AML-193 (cell line): ENCODE results near the gene SLC22A16.
A peak's percentile ranks its signal among the peaks of the same experiment; 100 is the strongest.

ENCODE experiments used
- DNase-seq, 2 experiments: peaks; one replicate each; lab custom pipeline; 2025; lab: John Stamatoyannopoulos, UW

The SLC22A16 gene

DNA sequence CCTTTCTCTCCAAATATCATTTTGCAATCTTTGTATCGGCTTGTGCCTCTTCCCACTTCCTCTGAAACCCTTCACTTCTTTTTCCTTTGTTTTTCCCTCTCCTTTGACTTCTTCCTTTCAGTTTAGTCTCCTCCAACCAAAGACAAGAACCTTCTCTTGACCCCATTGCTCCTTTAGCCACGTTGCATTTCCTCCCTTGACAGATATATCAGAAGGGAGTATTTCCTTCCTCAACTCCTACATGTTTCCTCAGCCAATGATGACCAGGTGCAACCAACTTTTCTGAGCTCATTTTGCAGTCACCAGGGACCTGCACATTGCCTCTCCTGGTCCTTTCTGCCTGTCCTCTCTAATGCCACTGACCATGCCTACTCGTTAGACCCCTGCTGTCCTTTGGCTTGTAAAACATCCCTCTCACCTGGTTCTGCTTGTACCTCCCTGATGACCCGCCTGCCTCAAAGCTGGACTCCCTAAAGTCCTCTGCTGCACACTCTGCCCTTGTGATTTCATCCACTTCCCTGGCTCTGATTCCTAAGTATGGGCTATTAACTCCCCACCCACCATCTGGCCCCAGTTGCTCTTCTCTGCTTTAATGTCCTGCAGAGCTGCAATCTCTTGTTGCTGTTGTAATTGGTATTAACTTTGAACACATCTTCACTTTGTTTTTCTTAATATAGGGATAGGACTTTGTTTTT, 27.4 kb downstream of the SLC22A16 start:
- DNase-seq, result peak; percentile 98 to 99

DNA sequence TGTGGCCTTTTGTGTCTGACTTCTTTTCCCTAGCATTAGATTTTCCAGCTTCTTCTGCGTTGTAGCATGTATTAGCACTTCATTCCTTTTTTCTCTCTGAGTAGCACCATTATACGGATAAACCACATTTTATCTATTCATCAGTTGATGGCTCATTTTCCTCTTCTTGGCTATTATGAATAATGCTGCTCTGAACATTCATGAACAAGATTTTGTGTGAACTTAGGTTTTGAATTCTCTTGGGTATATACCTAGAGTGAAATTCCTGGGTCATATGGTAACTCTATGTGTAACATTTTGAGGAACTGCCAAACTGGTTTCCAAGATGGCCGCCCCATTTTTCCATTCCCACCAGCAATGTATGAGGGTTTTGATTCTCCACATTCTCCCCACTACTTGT, 28.7 kb downstream of the SLC22A16 start:
- no peak for DNase-seq

DNA sequence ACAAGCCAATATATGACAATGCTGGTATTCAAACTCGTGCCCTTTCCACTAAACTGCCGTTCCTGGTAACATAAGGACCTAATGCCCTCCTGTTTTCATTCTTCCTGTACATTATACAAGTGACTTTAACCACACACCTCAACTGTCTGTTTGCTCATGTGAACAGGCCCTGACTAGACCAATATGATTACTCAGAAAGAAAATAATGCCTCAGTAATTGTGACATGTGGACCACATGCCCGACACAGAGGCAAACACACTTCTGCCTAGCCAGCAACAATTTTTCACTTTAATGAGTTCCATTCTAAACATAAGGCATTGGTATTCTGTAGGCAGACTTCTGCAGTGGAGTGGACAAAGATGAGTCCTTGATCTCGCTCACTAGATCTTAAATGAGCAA, 30.0 kb downstream of the SLC22A16 start:
- DNase-seq, result no peak

DNA sequence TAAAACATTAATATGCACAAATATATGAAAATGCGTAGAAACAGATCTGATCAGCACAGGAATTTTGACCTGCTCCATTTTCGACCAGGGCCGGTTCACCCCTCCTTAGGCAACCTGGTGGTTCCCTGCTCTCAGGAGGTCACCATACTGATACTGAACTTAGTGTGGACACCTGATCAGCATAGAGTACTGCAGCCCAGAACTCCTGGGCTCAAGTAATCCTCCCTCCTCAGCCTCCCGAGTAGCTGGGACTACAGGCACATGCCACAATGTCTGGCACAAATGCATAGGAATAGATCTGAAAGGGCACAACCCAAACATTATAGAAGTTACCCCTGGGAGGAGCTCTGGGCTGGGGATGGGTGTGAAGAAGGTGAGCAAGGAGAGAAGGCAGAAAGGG, 36.4 kb downstream of the SLC22A16 start:
- no peak for DNase-seq

DNA sequence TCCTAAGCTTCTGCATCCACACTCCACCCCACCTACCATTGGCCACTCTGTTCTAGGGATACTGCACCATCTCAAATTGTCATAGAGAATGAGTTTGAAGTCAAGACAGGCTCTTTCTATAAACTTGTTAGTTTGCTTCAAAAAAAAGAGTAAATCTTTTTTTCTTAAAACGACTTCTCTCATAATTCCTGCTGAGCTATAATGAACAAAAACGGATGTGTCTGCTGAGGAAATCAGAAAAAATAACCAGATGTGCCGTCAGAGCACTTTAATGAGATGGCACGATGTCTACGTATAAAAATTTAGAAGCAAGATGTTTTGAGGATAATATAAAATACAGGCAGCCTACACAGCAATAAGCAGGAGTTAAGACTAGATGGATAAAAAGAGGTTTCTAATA, 37.1 kb downstream of the SLC22A16 start:
- DNase-seq, result no peak

DNA sequence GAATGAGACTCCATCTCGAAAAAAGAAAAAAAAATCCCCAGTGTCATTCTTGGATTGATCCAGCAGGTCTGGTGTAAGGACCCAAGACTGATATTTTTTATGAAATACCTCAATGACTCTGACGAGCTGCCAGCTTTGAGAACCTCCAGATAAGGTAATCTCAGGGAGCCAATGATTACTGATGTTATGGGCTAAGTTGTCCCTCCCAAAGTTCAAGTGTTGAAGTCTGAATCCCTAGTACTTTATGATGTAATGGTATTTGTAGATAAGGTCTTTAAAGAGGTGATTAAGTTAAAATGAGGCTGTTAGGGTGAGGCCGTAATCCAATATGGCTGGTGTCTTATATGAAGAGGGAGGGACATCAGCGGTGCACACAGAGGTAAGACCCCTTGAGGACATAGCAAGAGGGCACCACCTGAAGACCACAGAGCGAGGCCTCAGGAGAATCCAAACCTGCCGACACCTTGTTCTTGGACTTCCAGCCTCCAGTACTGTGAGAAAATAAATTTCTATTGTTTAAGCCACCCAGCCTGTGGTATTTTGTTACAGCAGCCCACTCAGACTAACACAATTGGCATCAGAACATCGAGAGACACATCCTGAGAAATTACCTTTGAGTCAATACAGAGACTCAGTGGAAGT, 41.3 kb downstream of the SLC22A16 start:
- no peak for DNase-seq

DNA sequence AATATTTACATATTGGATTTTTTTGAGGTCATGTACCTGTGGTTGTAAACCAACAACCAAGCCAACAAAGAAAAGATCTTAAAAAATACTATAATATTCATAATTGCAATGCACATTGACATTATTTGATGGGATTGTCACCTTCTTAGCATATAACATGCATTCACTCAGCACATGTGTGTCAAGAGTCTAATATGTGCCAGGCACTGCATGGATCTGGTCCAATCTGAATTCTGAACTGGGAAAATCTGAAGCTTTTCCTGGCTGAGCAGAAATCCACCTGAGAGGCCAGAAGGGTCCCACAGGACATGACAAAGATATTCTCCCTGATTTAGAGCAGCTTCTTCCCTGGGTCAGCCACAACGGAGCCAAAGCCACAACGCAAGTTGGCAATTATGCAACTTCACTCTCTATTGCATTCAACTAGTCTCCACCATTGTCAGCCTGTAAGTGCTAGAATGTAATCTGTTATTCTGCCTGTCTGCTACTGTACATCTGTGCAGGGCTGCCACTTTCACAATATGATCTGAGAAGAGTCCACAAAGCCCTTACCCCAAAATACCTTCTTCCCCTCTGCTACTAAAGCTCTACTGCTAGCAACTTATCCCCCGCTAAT, 44.0 kb downstream of the SLC22A16 start:
- DNase-seq, result peak; percentile 82 to 87

DNA sequence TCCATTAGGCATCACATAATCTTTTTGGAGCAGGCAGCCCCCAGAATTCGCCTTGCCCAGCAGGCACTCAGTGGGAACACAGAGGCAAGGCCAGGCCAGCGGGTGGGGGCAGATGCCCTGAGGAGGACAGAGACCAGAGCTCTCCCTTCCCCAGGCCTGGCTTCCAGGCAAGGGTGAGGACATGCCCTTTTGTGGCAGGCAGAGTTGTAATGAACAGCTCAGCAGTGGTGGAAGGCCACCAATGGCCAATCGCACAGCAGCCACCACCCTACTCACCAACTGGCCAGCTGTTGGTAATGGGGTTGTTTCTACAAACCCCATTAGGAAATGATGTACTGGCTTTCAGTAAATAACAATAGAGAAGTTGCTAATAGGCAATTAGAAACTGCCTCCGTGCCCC, 45.7 kb downstream of the SLC22A16 start:
- DNase-seq, result no peak

DNA sequence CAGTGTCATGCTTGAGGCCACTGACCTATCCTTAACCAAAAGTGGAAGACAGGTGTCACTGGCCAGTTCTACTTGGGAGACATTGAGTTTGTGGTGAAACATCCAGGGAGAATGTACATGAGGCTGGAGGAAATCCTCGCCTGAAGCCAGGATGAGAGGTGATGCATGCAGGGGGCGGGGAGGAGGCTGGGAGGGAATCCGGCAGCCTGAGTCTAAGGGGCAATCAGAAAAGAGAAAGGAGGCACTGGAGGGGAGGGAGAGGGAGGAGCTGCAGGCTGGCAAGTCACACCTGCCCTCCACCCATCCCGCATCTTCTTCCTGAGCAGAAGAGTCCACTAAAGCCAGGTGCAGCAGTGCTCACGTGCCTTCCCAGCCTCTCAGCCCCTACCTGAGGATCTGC, 46.2 kb downstream of the SLC22A16 start:
- DNase-seq, result no peak

DNA sequence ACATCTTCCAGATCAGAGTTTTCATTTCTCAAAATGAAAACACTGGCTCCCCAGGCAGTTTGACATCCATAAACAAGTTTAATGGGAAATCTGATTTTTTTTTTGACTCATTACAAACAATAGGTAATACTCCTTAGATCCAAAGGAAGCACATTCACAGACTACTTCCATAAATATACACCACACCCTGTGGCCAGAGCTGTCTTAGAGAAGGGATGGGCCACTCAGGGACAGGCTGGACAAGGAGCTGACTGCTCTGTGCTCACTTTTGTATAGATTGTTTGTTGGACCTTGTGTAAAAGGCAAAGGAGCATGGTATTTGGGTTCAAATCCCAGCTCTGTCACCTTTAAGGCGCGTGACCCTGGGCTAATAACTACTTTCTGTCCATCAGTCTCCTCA, 48.3 kb downstream of the SLC22A16 start:
- no peak for DNase-seq

DNA sequence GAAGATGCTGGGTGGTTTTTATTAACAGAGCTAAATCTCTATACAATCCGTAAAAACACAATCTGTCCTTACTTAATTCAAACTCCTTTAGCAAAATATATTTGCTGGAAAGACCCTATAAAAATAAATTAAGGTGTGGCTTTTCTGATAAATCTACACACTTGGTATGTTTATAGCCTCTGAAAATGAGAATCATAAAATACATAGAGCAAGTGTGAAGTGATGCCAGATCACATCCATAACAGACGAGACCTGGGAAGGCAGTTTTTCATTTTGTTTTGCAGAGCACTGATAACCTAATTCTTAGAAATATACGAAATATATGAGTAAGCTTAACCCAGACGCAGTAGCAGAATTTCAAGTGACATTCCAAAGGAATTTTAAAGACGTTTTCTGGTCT, 50.6 kb downstream of the SLC22A16 start:
- DNase-seq, result no peak

DNA sequence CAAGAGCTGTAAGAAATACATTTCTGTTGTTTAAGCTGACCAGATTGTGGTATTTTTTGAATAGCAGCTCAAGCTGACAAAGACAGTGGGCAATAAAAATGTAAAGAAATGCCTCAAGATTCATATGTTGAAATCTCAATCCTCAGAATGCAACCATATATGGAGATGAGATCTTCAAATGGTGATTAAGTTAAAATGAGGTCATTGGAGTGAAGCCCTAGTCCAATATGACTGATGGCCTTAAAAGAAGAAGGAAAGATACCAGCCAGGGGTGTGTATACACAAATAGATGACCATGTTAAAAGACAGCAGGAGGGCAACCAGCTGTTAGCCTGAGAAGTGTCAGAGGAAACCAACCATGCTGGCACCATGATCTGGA, 54.0 kb downstream of the SLC22A16 start:
- peak; percentile 40 to 53 for DNase-seq

DNA sequence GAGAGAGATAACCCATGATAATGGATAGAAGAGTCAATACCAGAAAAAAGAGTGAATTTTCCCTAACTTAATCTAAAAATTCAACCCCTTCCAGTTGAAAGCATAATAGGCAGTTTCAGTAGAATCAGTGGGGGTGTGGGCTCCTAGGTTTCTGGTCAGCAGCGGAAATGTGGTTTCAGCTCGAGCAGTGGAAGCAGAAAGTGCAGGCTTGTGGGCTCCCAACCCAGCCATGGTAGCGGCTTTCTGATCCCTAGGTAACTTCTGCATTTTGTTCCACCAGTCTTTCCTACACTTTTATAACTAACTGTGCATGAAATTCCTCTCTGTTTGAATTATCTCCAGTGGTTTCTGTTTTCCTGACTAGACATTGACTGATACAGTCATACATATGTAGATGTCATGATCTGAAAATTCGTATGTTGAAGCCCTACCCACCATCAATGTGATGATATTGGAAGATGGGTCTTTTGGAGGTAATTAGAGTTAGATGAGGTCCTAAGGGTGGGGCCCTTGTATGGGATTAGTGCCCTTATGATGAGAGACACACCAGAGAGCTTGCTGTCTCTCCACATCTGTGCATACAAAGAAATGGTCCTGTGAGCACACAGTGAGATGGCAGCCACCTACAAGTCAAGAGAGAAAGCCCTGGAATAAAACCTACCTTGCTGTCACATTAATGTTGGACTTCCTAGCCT, 54.5 kb downstream of the SLC22A16 start:
- peak; percentile 95 to 97 for DNase-seq

DNA sequence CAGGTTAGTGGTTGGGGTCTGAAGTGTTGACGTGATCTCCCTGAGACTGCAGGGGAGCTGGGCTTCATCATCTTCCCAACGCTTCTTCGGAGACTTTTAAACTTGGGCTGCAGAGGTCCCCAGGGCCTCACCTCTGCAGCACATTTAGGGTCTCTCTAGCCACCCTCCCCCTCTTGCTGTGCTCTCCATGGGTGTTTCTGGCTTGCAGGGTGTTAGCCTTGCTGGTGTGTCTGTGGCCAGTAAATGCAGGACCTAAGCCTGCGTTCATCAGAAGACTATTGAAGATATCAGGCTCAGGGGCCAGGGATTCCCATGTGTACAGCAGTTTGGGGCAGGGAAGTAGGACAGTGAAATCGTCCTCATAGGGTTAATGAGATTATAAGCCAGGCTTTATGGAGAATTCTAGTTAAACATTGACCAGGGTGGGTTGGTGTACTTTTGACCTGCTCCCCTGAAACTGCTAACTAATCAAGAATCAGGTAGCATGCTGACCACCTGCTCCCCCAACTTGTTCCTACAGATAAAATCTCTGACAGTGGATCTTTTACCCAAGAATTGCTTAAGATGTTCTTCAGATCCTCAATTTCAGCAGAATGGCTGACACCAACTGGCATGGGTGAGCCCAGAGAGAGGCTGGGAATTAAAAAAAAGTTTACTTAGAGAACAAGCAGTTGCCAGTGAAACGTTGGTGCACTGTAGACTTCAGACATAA, 57.2 kb downstream of the SLC22A16 start:
- no peak for DNase-seq

DNA sequence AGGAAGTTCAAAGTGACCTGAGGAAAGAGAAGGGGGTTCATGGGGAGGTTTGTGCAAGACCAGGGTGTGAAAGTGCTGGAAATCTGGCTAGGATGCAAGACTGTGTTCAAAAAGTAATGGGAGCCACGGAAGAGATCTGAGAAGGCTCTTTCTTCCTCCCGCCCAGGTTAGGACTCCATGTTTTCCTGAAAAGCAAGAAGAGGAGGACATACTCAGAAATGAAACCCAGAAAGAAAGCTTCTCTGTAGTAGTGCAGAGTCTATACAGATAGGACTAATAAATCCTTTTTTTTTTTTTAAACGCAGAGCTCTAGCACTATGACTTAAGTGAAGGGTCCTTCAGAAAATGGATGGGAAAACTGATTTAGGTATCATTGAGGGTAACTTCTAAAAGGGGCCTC, 57.8 kb downstream of the SLC22A16 start:
- DNase-seq, result no peak

DNA sequence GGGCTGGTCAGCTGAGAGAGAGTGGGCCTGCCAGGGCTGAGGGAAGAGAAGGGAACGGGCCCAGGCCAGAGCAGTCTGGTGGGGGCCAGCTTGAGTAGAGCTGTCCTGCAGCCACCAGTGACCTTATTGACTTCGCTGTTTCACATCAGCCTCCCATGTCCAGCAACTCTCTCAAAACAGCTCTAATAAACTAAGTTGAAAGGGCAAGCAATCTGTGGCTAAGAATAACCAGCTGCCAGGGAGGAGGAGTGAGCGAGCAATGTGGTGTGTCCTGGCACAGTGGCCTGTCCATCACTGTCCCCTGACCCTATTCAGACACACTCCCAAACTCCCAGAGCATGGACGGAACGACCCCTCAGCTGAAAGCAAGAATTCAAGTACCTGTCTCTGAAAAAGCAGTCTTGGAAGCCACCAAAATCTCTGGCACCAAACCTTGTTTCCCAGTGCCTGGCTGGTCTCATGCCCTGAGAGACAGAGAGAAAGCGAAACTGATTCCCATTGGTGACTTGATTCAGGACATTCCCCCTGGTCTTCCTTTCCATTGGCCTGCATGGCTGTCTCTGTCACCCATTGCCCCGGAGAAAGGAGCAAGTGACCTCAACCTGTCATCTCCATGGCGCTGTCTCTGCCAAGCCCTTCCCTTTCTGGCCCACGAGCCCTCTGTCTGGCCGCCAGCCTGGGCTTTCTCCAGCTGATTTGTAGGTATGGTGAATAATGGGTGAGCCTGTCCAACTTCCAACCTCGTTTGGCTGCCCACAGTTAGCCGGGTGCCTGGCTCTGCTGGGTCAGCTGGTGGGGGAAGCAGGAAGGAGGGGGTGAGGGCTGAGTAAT, 61.1 kb downstream of the SLC22A16 start, which contains the start of gene DDO:
DDO (minus strand) TSS at position 490 of the 831 bp plus-strand sequence. CDS start 2,113 bp downstream, outside the sequence.
- no peak for DNase-seq

DNA sequence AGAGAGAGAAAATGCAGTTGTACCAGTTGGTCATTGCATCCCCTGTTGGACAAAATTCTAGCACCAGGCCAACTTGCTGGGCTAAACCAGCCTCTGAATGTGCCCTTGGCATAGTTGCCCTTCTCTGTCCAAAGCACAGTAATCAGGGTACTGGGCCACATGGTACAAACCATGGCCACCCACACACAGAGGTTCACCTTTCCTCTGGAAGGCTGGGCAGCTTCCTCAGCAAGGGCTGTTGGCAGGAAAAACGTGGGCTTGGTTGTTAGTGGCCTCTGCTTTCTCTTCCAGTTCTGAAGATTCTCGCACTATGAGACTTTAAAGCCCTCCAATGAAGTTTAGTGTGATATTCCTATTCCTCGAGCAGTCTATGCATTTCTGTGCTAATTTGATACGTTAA, 61.7 kb downstream of the SLC22A16 start:
- DNase-seq, result no peak

DNA sequence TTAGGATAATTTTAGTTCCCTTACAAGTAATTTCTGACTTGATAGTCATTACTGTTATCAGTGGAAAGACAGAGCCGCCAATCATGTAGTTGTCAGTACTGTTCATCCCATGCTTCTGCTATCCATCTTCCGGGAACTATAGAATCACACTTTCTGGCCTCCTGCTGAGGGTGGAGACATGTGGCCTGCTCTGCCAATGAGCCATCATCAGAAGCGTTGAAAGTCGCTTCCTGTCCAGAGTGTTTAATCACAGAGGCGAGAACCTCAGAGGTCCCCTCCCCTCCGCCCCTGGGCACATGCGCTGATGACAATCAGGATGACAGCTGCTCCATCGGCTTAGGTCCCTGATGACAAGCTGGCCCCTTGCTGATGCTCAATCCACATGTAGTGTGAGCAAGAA, 64.1 kb downstream of the SLC22A16 start:
- DNase-seq, result no peak

DNA sequence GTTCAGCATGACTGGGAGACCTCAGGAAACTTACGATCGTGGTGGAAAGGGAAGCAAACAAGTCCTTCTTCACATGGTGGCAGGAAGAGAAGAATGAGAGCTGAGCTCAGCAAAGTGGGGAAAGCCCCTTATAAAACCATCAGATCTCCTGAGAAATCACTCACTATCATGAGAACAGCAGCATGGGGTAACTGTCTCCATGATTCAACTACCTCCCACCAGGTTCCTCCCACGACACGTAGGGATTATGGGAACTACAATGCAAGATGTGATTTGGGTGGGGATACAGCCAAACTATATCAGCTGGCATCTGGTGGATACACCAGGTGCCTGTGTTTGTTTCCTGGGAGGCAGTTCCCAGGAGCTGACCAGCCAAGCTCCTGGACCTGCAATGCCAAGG, 65.9 kb downstream of the SLC22A16 start:
- no peak for DNase-seq

DNA sequence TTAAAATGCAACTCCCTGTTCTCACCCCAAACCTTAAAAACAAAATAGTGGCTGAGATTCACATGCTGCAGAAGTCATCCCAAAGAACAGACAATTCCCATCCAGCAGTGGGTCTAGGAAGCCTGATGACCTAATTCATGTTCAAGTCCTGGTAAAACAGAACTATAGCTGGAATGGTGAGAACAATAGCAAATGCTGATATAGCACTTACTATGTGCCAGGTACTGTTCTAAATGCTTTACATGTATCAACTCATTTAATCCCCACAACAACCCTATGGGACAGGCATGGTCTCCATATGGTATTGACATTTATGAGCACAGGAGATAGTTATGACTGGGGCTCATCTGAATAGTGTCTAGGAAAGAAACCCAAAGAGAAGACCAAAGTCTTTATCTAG, 66.6 kb downstream of the SLC22A16 start:
- DNase-seq, result no peak

DNA sequence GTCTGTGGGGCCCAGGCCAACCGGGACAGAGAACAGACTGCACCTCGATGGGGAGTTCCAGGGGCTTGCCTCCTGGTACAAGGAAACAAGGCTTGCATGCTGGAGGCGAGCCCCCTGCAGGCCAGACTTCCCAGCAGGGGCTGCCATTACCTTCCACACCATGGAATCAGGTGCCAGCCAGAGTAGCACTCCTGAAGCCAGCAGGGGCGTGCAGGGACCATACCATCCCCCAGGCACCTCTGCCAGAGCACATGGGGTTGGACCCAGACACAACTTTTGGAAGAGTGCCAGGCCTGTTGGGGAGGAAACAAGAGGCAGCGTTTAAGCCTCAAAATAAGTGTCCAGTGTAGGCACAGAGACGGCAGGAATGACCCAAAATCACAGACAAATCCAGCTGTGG, 67.5 kb downstream of the SLC22A16 start:
- DNase-seq, result no peak
